Muscle layer of colon (tissue), 2 donors: ENCODE data around the gene TK2.

Experiments
- H3K27ac ChIP-seq: one replicate; pipeline ENCODE4 v1.7.0; 2013; ENCODE audit warnings: low read depth, mild to moderate bottlenecking, low read length, moderate library complexity
- H3K27me3 ChIP-seq, 2 donors: one replicate each; pipeline ENCODE4 v1.7.0; 2013; ENCODE audit warnings: low read length in 2 of 2, mild to moderate bottlenecking in 2 of 2; ENCODE audit not compliant: insufficient read depth in 2 of 2, control insufficient read depth in 1 of 2
- H3K36me3 ChIP-seq: one replicate; pipeline ENCODE4 v1.7.0; 2013; ENCODE audit warnings: mild to moderate bottlenecking, low read length; ENCODE audit not compliant: insufficient read depth
- H3K4me1 ChIP-seq: one replicate; pipeline ENCODE4 v1.7.0; 2013; ENCODE audit warnings: mild to moderate bottlenecking, low read length; ENCODE audit not compliant: insufficient read depth
- H3K4me3 ChIP-seq, 2 donors: one replicate each; pipeline ENCODE4 v1.7.0; 2013; ENCODE audit warnings: low read length in 2 of 2, low read depth in 1 of 2, mild to moderate bottlenecking in 1 of 2, moderate library complexity in 1 of 2
- H3K9ac ChIP-seq: one replicate; pipeline ENCODE4 v1.7.0; 2013; ENCODE audit warnings: low read length
- H3K9me3 ChIP-seq: one replicate; pipeline ENCODE4 v1.7.0; 2013; ENCODE audit warnings: mild to moderate bottlenecking, low read length
- donor health status: abdominal sarcoma.
- donor health status: Adenocarcinoma of cecum.

The TK2 gene

GRCh38 chr16:66462912-66463311, 87.0 kb downstream of the TK2 start:
- Histone ChIP-seq H3K4me1 (no peaks in the 10 kb centered on the region), H3K9ac (no peak overlapping the region), H3K36me3 (no peaks in the 10 kb centered on the region), H3K4me3 (no peak overlapping the region), H3K27ac (no peak overlapping the region), H3K27me3 (peaks cover 7 to 12% of the 10 kb centered on the region in 2 donors), H3K9me3 (peaks cover 4% of the 10 kb centered on the region)

GRCh38 chr16:66460703-66461102, 89.2 kb downstream of the TK2 start:
- no peaks in the 10 kb centered on the region for H3K4me1 ChIP-seq
- no peak overlapping the region for H3K9ac ChIP-seq
- no peak overlapping the region for H3K27ac ChIP-seq
- no peaks in the 10 kb centered on the region for H3K9me3 ChIP-seq
- H3K27me3 ChIP-seq, result peaks cover 7 to 19% of the 10 kb centered on the region in 2 donors
- no peaks in the 10 kb centered on the region for H3K36me3 ChIP-seq
- no peak overlapping the region for H3K4me3 ChIP-seq

- Histone ChIP-seq H3K36me3 (no peaks in the 10 kb centered on the region), H3K27me3 (peaks cover 7 to 19% of the 10 kb centered on the region in 2 donors), H3K9ac (no peak overlapping the region), H3K27ac (no peak overlapping the region), H3K4me3 (no peak overlapping the region), H3K4me1 (no peaks in the 10 kb centered on the region), H3K9me3 (no peaks in the 10 kb centered on the region)
Observed at GRCh38 chr16:66459878-66460277, 90.0 kb downstream of the TK2 start.

GRCh38 chr16:66458853-66459252, 91.1 kb downstream of the TK2 start:
- no peak overlapping the region for H3K4me3 ChIP-seq
- H3K36me3 ChIP-seq, result no peaks in the 10 kb centered on the region
- H3K27ac ChIP-seq, result no peak overlapping the region
- no peak overlapping the region for H3K9ac ChIP-seq
- H3K4me1 ChIP-seq, result no peaks in the 10 kb centered on the region
- peaks cover 7 to 19% of the 10 kb centered on the region in 2 donors for H3K27me3 ChIP-seq
- no peaks in the 10 kb centered on the region for H3K9me3 ChIP-seq

DNA sequence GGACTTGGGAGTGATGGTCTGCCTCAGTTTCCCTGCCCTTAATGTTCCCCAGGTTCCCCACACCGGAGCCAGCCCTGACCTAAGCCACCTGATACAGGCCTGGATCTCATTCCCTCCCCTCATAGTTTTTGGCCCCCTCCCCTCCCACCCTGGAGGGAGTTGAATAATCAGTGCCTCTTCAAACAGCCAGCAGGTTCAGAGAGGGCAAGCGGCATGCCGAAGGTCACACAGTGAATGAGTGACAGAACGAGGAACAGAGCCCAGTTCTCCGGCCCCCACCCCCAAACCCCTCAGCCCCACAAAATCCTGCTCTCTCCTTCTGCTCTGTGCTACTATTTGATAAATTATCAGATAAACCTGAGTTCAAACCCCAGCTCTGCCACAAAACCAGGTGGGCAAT, 91.6 kb downstream of the TK2 start:
- no peak overlapping the region for H3K4me3 ChIP-seq
- peaks cover 7 to 19% of the 10 kb centered on the region in 2 donors for H3K27me3 ChIP-seq
- no peak overlapping the region for H3K9ac ChIP-seq
- no peaks in the 10 kb centered on the region for H3K4me1 ChIP-seq
- H3K9me3 ChIP-seq, result no peaks in the 10 kb centered on the region
- H3K36me3 ChIP-seq, result no peaks in the 10 kb centered on the region
- H3K27ac ChIP-seq, result no peak overlapping the region
